ENCODE data around the gene CARD14.

- TF ChIP-seq POLR2A (IDR thresholded peaks at IDR 0.05; ENCODE audit: low read depth, low read length) (no peak), TAF1 (IDR thresholded peaks at IDR 0.05; ENCODE audit: borderline replicate concordance, low read depth, low read length) (no peak)
Observed at GRCh38 chr17:80232438-80232837, 62.6 kb downstream of the CARD14 start.
